ENCODE results near the gene PHTF2. TPM values are rescaled to one million over a fixed set of nuclear protein-coding genes. Genes with fewer than 3 reads are reported as not detected.
A peak's percentile ranks its signal among the peaks of the same experiment; 100 is the strongest.

Gene PHTF2
- total RNA-seq, 5 donors from 2014 or later (not counting 1 experiment from before 2014, with no cell fraction given), result 19.7 to 35.8 (median 28.0) TPM

- no peak overlapping the region for H3K4me3 Mint-ChIP-seq
- H3K36me3 Mint-ChIP-seq, result peaks cover 45% of the 10 kb centered on the region
- H3K9me3 Mint-ChIP-seq, result no peaks in the 10 kb centered on the region
- WGBS (ENCODE audit: insufficient coverage), result 100% methylated on average over 1 of the region's 3 CpGs
- Histone ChIP-seq H3K4me1 (ENCODE audit: control insufficient read depth in 1 of 2, extremely low read depth in 1 of 2, insufficient read depth in 2 of 2, low read length in 2 of 2) (peaks cover 0 to 3% of the 10 kb centered on the region in 2 experiments), H3K4me3 (ENCODE audit: control insufficient read depth in 1 of 2, extremely low read depth in 1 of 2, low read length in 1 of 2) (no peak overlapping the region), H3K36me3 (ENCODE audit: control insufficient read depth in 2 of 2, extremely low read depth in 1 of 2, insufficient read depth in 1 of 2, low read length in 1 of 2) (no peaks in the 10 kb centered on the region), H3K27me3 (replicated peaks in 1 of 2; ENCODE audit: control insufficient read depth in 2 of 2, extremely low read depth in 1 of 2, insufficient read depth in 2 of 2, low read length in 1 of 2) (no peaks in the 10 kb centered on the region), H3K27ac (ENCODE audit: low read length) (no peak overlapping the region), H3K9me3 (no peaks in the 10 kb centered on the region)
- DNase-seq (no peak), ATAC-seq (replicated peaks in 1 of 4) (no peak)
- ChIA-PET CTCF (no interaction called here), POLR2A (no interaction called here)
- H3K27me3 Mint-ChIP-seq, result no peaks in the 10 kb centered on the region
- H3K27ac Mint-ChIP-seq, result no peak overlapping the region
- H3K4me1 Mint-ChIP-seq, result peaks cover 40 to 53% (median 48%) of the 10 kb centered on the region in 3 donors
Observed at GRCh38 chr7:77877791-77878190, 79.2 kb downstream of the PHTF2 start.

- WGBS (ENCODE audit: insufficient coverage), result no CpG with 5 or more reads among the region's 1 CpG
- H3K36me3 Mint-ChIP-seq, result peaks cover 46% of the 10 kb centered on the region
- Histone ChIP-seq H3K4me1 (ENCODE audit: control insufficient read depth in 1 of 2, extremely low read depth in 1 of 2, insufficient read depth in 2 of 2, low read length in 2 of 2) (peaks cover 0 to 2% of the 10 kb centered on the region in 2 experiments), H3K4me3 (ENCODE audit: control insufficient read depth in 1 of 2, extremely low read depth in 1 of 2, low read length in 1 of 2) (no peak overlapping the region), H3K27me3 (replicated peaks in 1 of 2; ENCODE audit: control insufficient read depth in 2 of 2, extremely low read depth in 1 of 2, insufficient read depth in 2 of 2, low read length in 1 of 2) (no peaks in the 10 kb centered on the region), H3K36me3 (ENCODE audit: control insufficient read depth in 2 of 2, extremely low read depth in 1 of 2, insufficient read depth in 1 of 2, low read length in 1 of 2) (no peaks in the 10 kb centered on the region), H3K9me3 (no peaks in the 10 kb centered on the region), H3K27ac (ENCODE audit: low read length) (no peak overlapping the region)
- ATAC-seq (replicated peaks in 1 of 4), result no peak
- no peak for DNase-seq
- ChIA-PET CTCF (no interaction called here), POLR2A (no interaction called here)
- peaks cover 41 to 52% (median 50%) of the 10 kb centered on the region in 3 donors for H3K4me1 Mint-ChIP-seq
- no peak overlapping the region for H3K27ac Mint-ChIP-seq
- H3K27me3 Mint-ChIP-seq, result no peaks in the 10 kb centered on the region
- no peaks in the 10 kb centered on the region for H3K9me3 Mint-ChIP-seq
- H3K4me3 Mint-ChIP-seq, result no peak overlapping the region
Observed at GRCh38 chr7:77878500-77878899, 79.9 kb downstream of the PHTF2 start.

DNA sequence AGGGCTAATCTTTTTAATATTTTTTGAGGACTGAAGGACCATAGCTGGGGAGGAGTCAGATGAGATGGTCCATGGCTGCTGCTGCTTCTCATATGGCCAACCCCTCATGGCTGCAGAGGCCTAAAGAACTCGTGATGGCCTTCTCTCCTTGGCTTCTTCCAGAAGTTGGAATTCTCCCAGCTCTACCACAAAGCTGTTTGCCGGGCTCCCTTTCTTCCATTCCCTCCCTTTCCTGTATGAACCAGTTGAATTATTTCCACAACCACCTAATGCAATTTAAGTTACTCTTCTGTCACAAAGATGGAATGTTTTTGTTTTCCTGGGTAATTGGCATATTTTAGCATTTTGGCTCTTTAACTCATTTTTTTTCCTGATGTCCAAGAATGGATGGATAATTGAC is 80.7 kb downstream of the PHTF2 start:
- no peak overlapping the region for H3K4me3 Mint-ChIP-seq
- peaks cover 46% of the 10 kb centered on the region for H3K36me3 Mint-ChIP-seq
- H3K36me3 ChIP-seq (ENCODE audit: control insufficient read depth in 2 of 2, extremely low read depth in 1 of 2, insufficient read depth in 1 of 2, low read length in 1 of 2), result no peaks in the 10 kb centered on the region
- H3K27me3 Mint-ChIP-seq, result no peaks in the 10 kb centered on the region
- H3K9me3 ChIP-seq, result no peaks in the 10 kb centered on the region
- H3K27ac ChIP-seq (ENCODE audit: low read length), result no peak overlapping the region
- H3K27ac Mint-ChIP-seq, result no peak overlapping the region
- 100% methylated on average over 1 of the region's 2 CpGs for WGBS (ENCODE audit: insufficient coverage)
- H3K4me3 ChIP-seq (ENCODE audit: control insufficient read depth in 1 of 2, extremely low read depth in 1 of 2, low read length in 1 of 2), result no peak overlapping the region
- ChIA-PET POLR2A (no interaction called here), CTCF (no interaction called here)
- H3K4me1 Mint-ChIP-seq, result peaks cover 41 to 51% (median 45%) of the 10 kb centered on the region in 3 donors
- no peaks in the 10 kb centered on the region for H3K4me1 ChIP-seq (ENCODE audit: control insufficient read depth in 1 of 2, extremely low read depth in 1 of 2, insufficient read depth in 2 of 2, low read length in 2 of 2)
- ATAC-seq (replicated peaks in 1 of 4) (no peak), DNase-seq (no peak)
- H3K27me3 ChIP-seq (replicated peaks in 1 of 2; ENCODE audit: control insufficient read depth in 2 of 2, extremely low read depth in 1 of 2, insufficient read depth in 2 of 2, low read length in 1 of 2), result no peaks in the 10 kb centered on the region
- no peaks in the 10 kb centered on the region for H3K9me3 Mint-ChIP-seq

- H3K4me1 ChIP-seq (ENCODE audit: control insufficient read depth in 1 of 2, extremely low read depth in 1 of 2, insufficient read depth in 2 of 2, low read length in 2 of 2), result no peaks in the 10 kb centered on the region
- no peaks in the 10 kb centered on the region for H3K9me3 Mint-ChIP-seq
- no peaks in the 10 kb centered on the region for H3K27me3 Mint-ChIP-seq
- H3K36me3 ChIP-seq (ENCODE audit: control insufficient read depth in 2 of 2, extremely low read depth in 1 of 2, insufficient read depth in 1 of 2, low read length in 1 of 2), result no peaks in the 10 kb centered on the region
- no peaks in the 10 kb centered on the region for H3K9me3 ChIP-seq
- ChIA-PET POLR2A (no interaction called here), CTCF (no interaction called here)
- H3K27ac Mint-ChIP-seq, result no peak overlapping the region
- peaks cover 40% of the 10 kb centered on the region for H3K36me3 Mint-ChIP-seq
- no peak overlapping the region for H3K4me3 Mint-ChIP-seq
- H3K4me1 Mint-ChIP-seq, result peaks cover 41 to 55% (median 45%) of the 10 kb centered on the region in 3 donors
- no peak for DNase-seq
- no peak overlapping the region for H3K27ac ChIP-seq (ENCODE audit: low read length)
- no CpG with 5 or more reads among the region's 2 CpGs for WGBS (ENCODE audit: insufficient coverage)
- ATAC-seq (replicated peaks in 1 of 4), result no peak
- no peaks in the 10 kb centered on the region for H3K27me3 ChIP-seq (replicated peaks in 1 of 2; ENCODE audit: control insufficient read depth in 2 of 2, extremely low read depth in 1 of 2, insufficient read depth in 2 of 2, low read length in 1 of 2)
- no peak overlapping the region for H3K4me3 ChIP-seq (ENCODE audit: control insufficient read depth in 1 of 2, extremely low read depth in 1 of 2, low read length in 1 of 2)
Observed at GRCh38 chr7:77881871-77882270, 83.3 kb downstream of the PHTF2 start.

- CTCF ChIA-PET, result interaction anchor here in 1 of 2 donors (0.6 kb wide), 1 partner anchor 18 kb away, joined by 4 read pairs; no protein-coding TSS in a partner anchor
- H3K27ac ChIP-seq (ENCODE audit: low read length), result no peak overlapping the region
- H3K27me3 ChIP-seq (replicated peaks in 1 of 2; ENCODE audit: control insufficient read depth in 2 of 2, extremely low read depth in 1 of 2, insufficient read depth in 2 of 2, low read length in 1 of 2), result no peaks in the 10 kb centered on the region
- no peaks in the 10 kb centered on the region for H3K9me3 Mint-ChIP-seq
- DNase-seq (no peak), ATAC-seq (replicated peaks in 1 of 4) (no peak)
- H3K36me3 ChIP-seq (ENCODE audit: control insufficient read depth in 2 of 2, extremely low read depth in 1 of 2, insufficient read depth in 1 of 2, low read length in 1 of 2), result no peaks in the 10 kb centered on the region
- H3K36me3 Mint-ChIP-seq, result peaks cover 35% of the 10 kb centered on the region
- no peaks in the 10 kb centered on the region for H3K9me3 ChIP-seq
- H3K4me3 Mint-ChIP-seq, result no peak overlapping the region
- POLR2A ChIA-PET, result no interaction called here
- WGBS (ENCODE audit: insufficient coverage), result no CpG with 5 or more reads among the region's 4 CpGs
- H3K4me3 ChIP-seq (ENCODE audit: control insufficient read depth in 1 of 2, extremely low read depth in 1 of 2, low read length in 1 of 2), result no peak overlapping the region
- H3K4me1 Mint-ChIP-seq, result peaks cover 36 to 44% (median 42%) of the 10 kb centered on the region in 3 donors
- no peaks in the 10 kb centered on the region for H3K4me1 ChIP-seq (ENCODE audit: control insufficient read depth in 1 of 2, extremely low read depth in 1 of 2, insufficient read depth in 2 of 2, low read length in 2 of 2)
- no peaks in the 10 kb centered on the region for H3K27me3 Mint-ChIP-seq
- H3K27ac Mint-ChIP-seq, result no peak overlapping the region
Observed at GRCh38 chr7:77885155-77885554, 86.6 kb downstream of the PHTF2 start.

GRCh38 chr7:77887567-77887966 is 89.0 kb downstream of the PHTF2 start:
- ChIA-PET CTCF (no interaction called here), POLR2A (no interaction called here)
- peak overlapping the region in 1 of 2 donors; percentile 12 for H3K27ac Mint-ChIP-seq
- H3K36me3 Mint-ChIP-seq, result peaks cover 21% of the 10 kb centered on the region
- H3K27ac ChIP-seq (ENCODE audit: low read length), result no peak overlapping the region
- DNase-seq, result no peak
- H3K9me3 Mint-ChIP-seq, result no peaks in the 10 kb centered on the region
- H3K4me1 ChIP-seq (ENCODE audit: control insufficient read depth in 1 of 2, extremely low read depth in 1 of 2, insufficient read depth in 2 of 2, low read length in 2 of 2), result no peaks in the 10 kb centered on the region
- no peak overlapping the region for H3K4me3 Mint-ChIP-seq
- no peaks in the 10 kb centered on the region for H3K27me3 ChIP-seq (replicated peaks in 1 of 2; ENCODE audit: control insufficient read depth in 2 of 2, extremely low read depth in 1 of 2, insufficient read depth in 2 of 2, low read length in 1 of 2)
- no peaks in the 10 kb centered on the region for H3K27me3 Mint-ChIP-seq
- no peak for ATAC-seq (replicated peaks in 1 of 4)
- H3K9me3 ChIP-seq, result no peaks in the 10 kb centered on the region
- no peaks in the 10 kb centered on the region for H3K36me3 ChIP-seq (ENCODE audit: control insufficient read depth in 2 of 2, extremely low read depth in 1 of 2, insufficient read depth in 1 of 2, low read length in 1 of 2)
- peaks cover 16 to 31% (median 29%) of the 10 kb centered on the region in 3 donors for H3K4me1 Mint-ChIP-seq
- no CpG with 5 or more reads among the region's 1 CpG for WGBS (ENCODE audit: insufficient coverage)
- H3K4me3 ChIP-seq (ENCODE audit: control insufficient read depth in 1 of 2, extremely low read depth in 1 of 2, low read length in 1 of 2), result no peak overlapping the region

DNA sequence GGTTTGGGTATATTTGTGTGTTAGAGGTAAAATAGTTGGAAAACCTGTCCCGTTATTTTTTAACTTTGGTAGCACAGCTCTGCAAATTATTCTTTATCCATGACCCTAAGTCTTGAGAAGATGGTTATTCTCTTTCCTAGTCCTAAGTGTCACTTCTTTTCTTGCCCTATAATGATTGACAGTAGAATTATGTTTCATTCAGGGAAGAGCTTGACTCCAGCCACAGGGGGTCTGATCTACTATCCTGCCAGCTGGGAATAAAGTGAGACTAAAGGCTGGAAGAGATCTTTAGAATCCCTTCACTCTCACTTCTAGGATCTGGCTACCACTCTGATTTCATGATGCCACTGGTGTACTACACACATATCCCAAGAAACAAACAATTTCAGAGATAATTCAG is 90.4 kb downstream of the PHTF2 start:
- H3K9me3 Mint-ChIP-seq, result no peaks in the 10 kb centered on the region
- peaks cover 13 to 34% (median 22%) of the 10 kb centered on the region in 3 donors for H3K4me1 Mint-ChIP-seq
- peaks cover 22% of the 10 kb centered on the region for H3K36me3 Mint-ChIP-seq
- H3K4me3 ChIP-seq (ENCODE audit: control insufficient read depth in 1 of 2, extremely low read depth in 1 of 2, low read length in 1 of 2), result no peak overlapping the region
- ATAC-seq (replicated peaks in 1 of 4) (no peak), DNase-seq (no peak)
- no peak overlapping the region for H3K4me3 Mint-ChIP-seq
- H3K27ac Mint-ChIP-seq, result no peak overlapping the region
- H3K27me3 Mint-ChIP-seq, result no peaks in the 10 kb centered on the region
- H3K27me3 ChIP-seq (replicated peaks in 1 of 2; ENCODE audit: control insufficient read depth in 2 of 2, extremely low read depth in 1 of 2, insufficient read depth in 2 of 2, low read length in 1 of 2), result no peaks in the 10 kb centered on the region
- ChIA-PET CTCF (no interaction called here), POLR2A (no interaction called here)
- no peaks in the 10 kb centered on the region for H3K4me1 ChIP-seq (ENCODE audit: control insufficient read depth in 1 of 2, extremely low read depth in 1 of 2, insufficient read depth in 2 of 2, low read length in 2 of 2)
- H3K27ac ChIP-seq (ENCODE audit: low read length), result no peak overlapping the region
- no peaks in the 10 kb centered on the region for H3K36me3 ChIP-seq (ENCODE audit: control insufficient read depth in 2 of 2, extremely low read depth in 1 of 2, insufficient read depth in 1 of 2, low read length in 1 of 2)
- no peaks in the 10 kb centered on the region for H3K9me3 ChIP-seq
- no CpG with 5 or more reads among the region's 1 CpG for WGBS (ENCODE audit: insufficient coverage)
